ENCODE data around the gene TYK2. TPM values are rescaled to one million over a fixed set of nuclear protein-coding genes. Genes with fewer than 3 reads are reported as not detected.
"Not testable (repeated sequence)": the region's sequence is repeated elsewhere in the genome, so short reads cannot be mapped to it uniquely, and the experiment has no call there.

TYK2 gene
- total RNA-seq, 2 experiments from 2014 or later: 277 to 290 TPM

GRCh38 chr19:10403137-10404021, 23.0 kb upstream of the TYK2 start, which contains the start of gene CDC37:
Gene CDC37, minus strand, starts transcription at chr19:10403542. Its CDS starts 63 bp downstream, at chr19:10403479.
- H3K36me3 Mint-ChIP-seq: peaks cover 10% of the 10 kb centered on the region
- peak within 1 kb of the TSS; percentile 91 for H3K27ac Mint-ChIP-seq
- H3K9me3 Mint-ChIP-seq: no peaks in the 10 kb centered on the region
- H3K4me3 Mint-ChIP-seq: peak within 1 kb of the TSS; percentile 88
- POLR2A ChIA-PET: interaction anchor here (0.5 to 8.7 kb wide), 14 partner anchors 10 to 301 kb away, joined by 3 to 199 read pairs (median 4); partner anchors contain the start of genes ICAM1, KRI1, PDE4A and RAVER1
- no peaks in the 10 kb centered on the region for H3K27me3 Mint-ChIP-seq
- H3K4me1 Mint-ChIP-seq: peaks cover 52% of the 10 kb centered on the region
- peak; percentile 68 for ATAC-seq (ENCODE audit: low read depth)
- peak; percentile 99 for DNase-seq

- POLR2A ChIA-PET: interaction anchor here (0.5 to 1.8 kb wide), 4 partner anchors 10 to 186 kb away, joined by 3 to 10 read pairs (median 4); partner anchors contain the start of genes RAVER1 and TYK2
- H3K9me3 Mint-ChIP-seq: no peaks in the 10 kb centered on the region
Measured at GRCh38 chr19:10402441-10403038, 22.2 kb upstream of the TYK2 start.

GRCh38 chr19:10399878-10400277, 19.5 kb upstream of the TYK2 start:
- POLR2A ChIA-PET: interaction anchor here (0.6 to 1.2 kb wide), 2 partner anchors 129 to 285 kb away, joined by 3 to 4 read pairs; partner anchors contain the start of gene ICAM1
- Mint-ChIP-seq H3K4me3 (no peak overlapping the region), H3K9me3 (no peaks in the 10 kb centered on the region), H3K4me1 (peaks cover 31% of the 10 kb centered on the region), H3K27me3 (no peaks in the 10 kb centered on the region), H3K27ac (no peak overlapping the region), H3K36me3 (peaks cover 9% of the 10 kb centered on the region)
- ATAC-seq (ENCODE audit: low read depth) (no peak), DNase-seq (no peak)

More at GRCh38 chr19:10402441-10403038, 22.2 kb upstream of the TYK2 start:
- Mint-ChIP-seq H3K4me3 (peak overlapping the region; percentile 88), H3K27ac (peak overlapping the region; percentile 91), H3K36me3 (peaks cover 9% of the 10 kb centered on the region), H3K27me3 (no peaks in the 10 kb centered on the region), H3K4me1 (peaks cover 49% of the 10 kb centered on the region)
- ATAC-seq (ENCODE audit: low read depth) (no peak), DNase-seq (no peak)

GRCh38 chr19:10399340-10399739, 19.0 kb upstream of the TYK2 start:
- not testable (repeated sequence) for ATAC-seq (ENCODE audit: low read depth); H3K36me3 Mint-ChIP-seq; H3K27me3 Mint-ChIP-seq; H3K27ac Mint-ChIP-seq; DNase-seq; H3K9me3 Mint-ChIP-seq
- Mint-ChIP-seq H3K4me3 (peak overlapping the region; percentile 19), H3K4me1 (peaks cover 29% of the 10 kb centered on the region)
- POLR2A ChIA-PET: interaction anchor here (0.6 kb wide), 1 partner anchor 285 kb away, joined by 3 read pairs; no protein-coding TSS in a partner anchor

- peaks cover 25% of the 10 kb centered on the region for H3K4me1 Mint-ChIP-seq
Measured at GRCh38 chr19:10398819-10399218, 18.4 kb upstream of the TYK2 start.

GRCh38 chr19:10395917-10396316, 15.5 kb upstream of the TYK2 start:
- H3K9me3 Mint-ChIP-seq: no peaks in the 10 kb centered on the region
- H3K36me3 Mint-ChIP-seq: peaks cover 8% of the 10 kb centered on the region
- peaks cover 12% of the 10 kb centered on the region for H3K4me1 Mint-ChIP-seq
- no peak for DNase-seq
- no peak overlapping the region for H3K27ac Mint-ChIP-seq
- POLR2A ChIA-PET: no interaction called here
- H3K4me3 Mint-ChIP-seq: no peak overlapping the region
- no peaks in the 10 kb centered on the region for H3K27me3 Mint-ChIP-seq
- ATAC-seq (ENCODE audit: low read depth): no peak

More at GRCh38 chr19:10398819-10399218, 18.4 kb upstream of the TYK2 start:
- no peak for DNase-seq
- Mint-ChIP-seq H3K4me3 (no peak overlapping the region), H3K27me3 (no peaks in the 10 kb centered on the region), H3K9me3 (no peaks in the 10 kb centered on the region), H3K27ac (peak overlapping the region; percentile 16), H3K36me3 (peaks cover 11% of the 10 kb centered on the region)
- no peak for ATAC-seq (ENCODE audit: low read depth)
- POLR2A ChIA-PET: no interaction called here

- H3K27ac Mint-ChIP-seq: no peak overlapping the region
- H3K4me3 Mint-ChIP-seq: no peak overlapping the region
- H3K36me3 Mint-ChIP-seq: peaks cover 11% of the 10 kb centered on the region
- POLR2A ChIA-PET: no interaction called here
- ATAC-seq (ENCODE audit: low read depth) (no peak), DNase-seq (no peak)
- no peaks in the 10 kb centered on the region for H3K9me3 Mint-ChIP-seq
- H3K4me1 Mint-ChIP-seq: peaks cover 14% of the 10 kb centered on the region
- no peaks in the 10 kb centered on the region for H3K27me3 Mint-ChIP-seq
Measured at GRCh38 chr19:10395436-10395835, 15.1 kb upstream of the TYK2 start.

GRCh38 chr19:10395003-10395402, 14.6 kb upstream of the TYK2 start:
- Mint-ChIP-seq H3K36me3 (peaks cover 11% of the 10 kb centered on the region), H3K4me1 (peaks cover 12% of the 10 kb centered on the region), H3K27me3 (no peaks in the 10 kb centered on the region), H3K9me3 (no peaks in the 10 kb centered on the region), H3K27ac (no peak overlapping the region), H3K4me3 (no peak overlapping the region)
- ATAC-seq (ENCODE audit: low read depth) (no peak), DNase-seq (no peak)
- POLR2A ChIA-PET: no interaction called here

- POLR2A ChIA-PET: interaction anchor here (1.4 to 3.3 kb wide), 2 partner anchors 12 to 123 kb away, joined by 5 to 24 read pairs; partner anchors contain the start of genes ICAM1 and TYK2
- peaks cover 9% of the 10 kb centered on the region for H3K36me3 Mint-ChIP-seq
Measured at GRCh38 chr19:10393137-10393536, 12.8 kb upstream of the TYK2 start.

GRCh38 chr19:10392120-10392519, 11.7 kb upstream of the TYK2 start:
- H3K4me1 Mint-ChIP-seq: peaks cover 9% of the 10 kb centered on the region
- H3K9me3 Mint-ChIP-seq: no peaks in the 10 kb centered on the region
- no peak overlapping the region for H3K27ac Mint-ChIP-seq
- POLR2A ChIA-PET: interaction anchor here (1.4 to 3.3 kb wide), 2 partner anchors 11 to 122 kb away, joined by 5 to 24 read pairs; partner anchors contain the start of genes ICAM1 and TYK2
- no peaks in the 10 kb centered on the region for H3K27me3 Mint-ChIP-seq
- ATAC-seq (ENCODE audit: low read depth): no peak
- peaks cover 9% of the 10 kb centered on the region for H3K36me3 Mint-ChIP-seq
- DNase-seq: no peak
- no peak overlapping the region for H3K4me3 Mint-ChIP-seq

More at GRCh38 chr19:10393137-10393536, 12.8 kb upstream of the TYK2 start:
- H3K27ac Mint-ChIP-seq: no peak overlapping the region
- DNase-seq: no peak
- peaks cover 10% of the 10 kb centered on the region for H3K4me1 Mint-ChIP-seq
- no peaks in the 10 kb centered on the region for H3K27me3 Mint-ChIP-seq
- H3K4me3 Mint-ChIP-seq: no peak overlapping the region
- ATAC-seq (ENCODE audit: low read depth): no peak
- H3K9me3 Mint-ChIP-seq: no peaks in the 10 kb centered on the region

GRCh38 chr19:10390652-10391286, 10.4 kb upstream of the TYK2 start:
- no peaks in the 10 kb centered on the region for H3K27me3 Mint-ChIP-seq
- DNase-seq (peak; percentile 60), ATAC-seq (ENCODE audit: low read depth) (peak; percentile 35)
- POLR2A ChIA-PET: interaction anchor here (0.6 to 3.3 kb wide), 7 partner anchors 10 to 132 kb away, joined by 3 to 24 read pairs (median 4); partner anchors contain the start of genes CDC37, ICAM1 and TYK2
- H3K9me3 Mint-ChIP-seq: no peaks in the 10 kb centered on the region
- peak overlapping the region; percentile 68 for H3K27ac Mint-ChIP-seq
- no peak overlapping the region for H3K4me3 Mint-ChIP-seq
- peaks cover 9% of the 10 kb centered on the region for H3K4me1 Mint-ChIP-seq
- peaks cover 9% of the 10 kb centered on the region for H3K36me3 Mint-ChIP-seq

- Mint-ChIP-seq H3K27ac (no peak overlapping the region), H3K9me3 (no peaks in the 10 kb centered on the region), H3K27me3 (no peaks in the 10 kb centered on the region), H3K4me1 (peaks cover 9% of the 10 kb centered on the region), H3K4me3 (no peak overlapping the region), H3K36me3 (peaks cover 9% of the 10 kb centered on the region)
- DNase-seq (no peak), ATAC-seq (ENCODE audit: low read depth) (no peak)
- POLR2A ChIA-PET: interaction anchor here (0.6 to 3.4 kb wide), 8 partner anchors 9 to 130 kb away, joined by 3 to 25 read pairs (median 12); partner anchors contain the start of genes CDC37, ICAM1 and TYK2
Measured at GRCh38 chr19:10389863-10390262, 9.5 kb upstream of the TYK2 start.
